GOT3 (cell line): ENCODE results near the gene POTEI.
"Not testable (repeated sequence)": the region's sequence is repeated elsewhere in the genome, so short reads cannot be mapped to it uniquely, and the experiment has no call there.

Experiments
- DNase-seq: peaks from one replicate; lab custom pipeline; 2025; ENCODE audit warnings: mixed read lengths; lab: John Stamatoyannopoulos, UW

The POTEI gene

GRCh38 chr2:130455413-130455812 lies 53.7 kb downstream of the POTEI start:
- DNase-seq, result not testable (repeated sequence)

GRCh38 chr2:130454712-130455083 lies 54.4 kb downstream of the POTEI start:
- DNase-seq, result not testable (repeated sequence)

- not testable (repeated sequence) for DNase-seq
Observed at GRCh38 chr2:130453955-130454711, 55.0 kb downstream of the POTEI start.

DNA sequence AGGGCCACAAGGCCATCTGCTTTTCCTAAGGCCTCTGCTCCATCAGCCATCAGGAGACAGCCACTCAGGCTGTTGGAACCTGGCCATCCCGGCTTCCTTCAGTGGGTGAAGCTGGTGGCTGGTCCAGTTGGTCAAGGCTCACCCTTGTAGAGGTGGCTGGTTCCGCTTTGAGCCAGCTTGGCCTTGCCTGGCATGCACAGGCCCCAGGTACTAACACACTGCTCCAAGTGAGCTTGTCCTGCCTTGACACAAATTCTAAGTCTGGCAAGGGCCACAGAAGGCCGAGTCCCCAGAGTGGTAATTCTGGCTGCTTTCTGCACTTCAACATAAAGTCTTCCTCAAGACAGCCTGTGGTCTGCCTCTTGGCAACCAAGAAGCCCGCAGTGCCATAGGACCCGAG lies 56.2 kb downstream of the POTEI start:
- DNase-seq, result not testable (repeated sequence)

GRCh38 chr2:130451823-130452222 lies 57.3 kb downstream of the POTEI start:
- DNase-seq, result not testable (repeated sequence)

DNA sequence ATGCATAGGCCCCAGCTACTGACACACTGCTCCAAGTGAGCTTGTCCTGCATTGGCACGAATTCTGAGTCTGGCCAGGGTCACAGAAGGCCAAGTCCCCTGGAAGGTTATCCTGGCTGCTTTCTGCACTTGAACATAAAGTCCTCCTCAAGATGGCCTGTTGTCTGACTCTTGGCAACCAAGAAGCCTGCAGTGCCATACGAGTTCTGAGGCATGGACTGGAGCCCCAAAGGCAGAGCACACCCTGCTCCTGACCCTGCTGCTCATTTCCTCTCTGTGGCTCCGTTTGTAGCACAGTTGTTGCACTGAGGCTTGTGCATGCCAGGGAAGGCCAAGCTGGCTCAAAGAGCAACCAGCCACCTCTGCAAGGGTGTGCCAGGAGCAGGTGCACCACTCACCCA lies 57.9 kb downstream of the POTEI start:
- DNase-seq, result not testable (repeated sequence)

DNA sequence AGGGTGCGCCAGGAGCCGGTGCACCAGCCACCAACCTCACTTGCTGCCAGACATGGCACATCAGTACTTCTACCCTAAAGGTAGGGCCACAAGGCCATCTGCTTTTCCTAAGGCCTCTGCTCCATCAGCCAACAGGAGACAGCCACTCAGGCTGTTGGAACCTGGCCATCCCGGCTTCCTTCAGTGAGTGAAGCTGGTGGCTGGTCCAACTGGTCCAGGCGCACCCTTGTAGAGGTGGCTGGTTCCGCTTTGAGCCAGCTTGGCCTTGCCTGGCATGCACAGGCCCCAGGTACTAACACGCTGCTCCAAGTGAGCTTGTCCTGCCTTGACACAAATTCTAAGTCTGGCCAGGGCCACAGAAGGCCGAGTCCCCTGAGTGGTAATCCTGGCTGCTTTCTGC lies 58.8 kb downstream of the POTEI start:
- DNase-seq, result not testable (repeated sequence)

- not testable (repeated sequence) for DNase-seq
Observed at GRCh38 chr2:130427631-130428030, 81.5 kb downstream of the POTEI start.

DNA sequence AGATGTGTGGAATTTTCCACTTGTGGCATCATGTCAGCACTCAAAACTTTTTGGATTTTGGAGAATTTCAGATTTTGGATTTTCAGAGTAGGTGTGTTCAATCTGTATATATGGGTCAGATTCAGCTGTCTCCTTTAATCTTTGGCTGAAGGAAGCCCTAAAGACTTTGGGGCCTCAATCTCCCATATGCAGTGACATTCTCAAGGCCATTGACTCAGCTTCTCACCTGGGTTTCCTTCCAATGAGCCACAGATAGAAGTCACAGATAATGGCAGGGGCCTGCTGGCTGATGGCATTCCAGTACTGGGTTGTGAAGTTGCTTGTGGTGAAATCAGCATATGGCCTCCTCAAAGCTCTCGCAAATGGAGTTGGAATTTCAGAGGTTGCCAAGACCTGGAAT lies 90.3 kb downstream of the POTEI start:
- not testable (repeated sequence) for DNase-seq

GRCh38 chr2:130416693-130417092 lies 92.4 kb downstream of the POTEI start:
- not testable (repeated sequence) for DNase-seq
